C4-2B (cell line): ENCODE results near the gene BTBD9.

Experiments
- CTCF ChIP-seq: fragments of 450-650 bp; conservative IDR thresholded peaks from 2 replicates; pipeline ENCODE4 v1.5.1; 2017; ENCODE audit warnings: mild to moderate bottlenecking
- ZFX ChIP-seq: fragments of 450-650 bp; IDR thresholded peaks from 2 replicates; pipeline ENCODE4 v1.6.1; 2017

- TF ChIP-seq CTCF = no peak
- TF ChIP-seq ZFX = no peak
Observed at GRCh38 chr6:38184585-38185080, 455.1 kb downstream of the BTBD9 start.
